HL-60 (cell line): ENCODE data around the gene RPL36.

Source experiments
- DNase-seq, 2 experiments: peaks; one replicate each; pipeline ENCODE4 v3.0.0-alpha.2; 2010 to 2020; ENCODE audit warnings: low read depth in 1 of 2, low spot score in 1 of 2
- H3K27ac ChIP-seq: fragments of 250-450 bp; sonication (Bioruptor Pico); replicated peaks from 2 replicates; pipeline ENCODE4 v1.5.1; 2020; ENCODE audit warnings: mild to moderate bottlenecking, moderate library complexity
- H3K27me3 ChIP-seq: fragments of 250-450 bp; sonication (Bioruptor Pico); 2 replicates; pipeline ENCODE4 v1.5.1; 2021; ENCODE audit warnings: mild to moderate bottlenecking, moderate library complexity; ENCODE audit not compliant: insufficient read depth, poor library complexity, severe bottlenecking
- H3K4me3 ChIP-seq: replicated peaks from 2 replicates; pipeline ENCODE4 v1.5.1; 2011; ENCODE audit warnings: mild to moderate bottlenecking, control low read depth, low read length; ENCODE audit not compliant: insufficient read depth
- CTCF ChIP-seq: IDR thresholded peaks from one replicate; pipeline ENCODE4 v1.5.1; 2011; ENCODE audit warnings: low read length, control low read depth, inconsistent platforms; ENCODE audit not compliant: insufficient read depth
- GABPA ChIP-seq: IDR thresholded peaks from 2 replicates; pipeline ENCODE4 v1.6.1; 2012; ENCODE audit warnings: low read depth
- POLR2AphosphoS5 ChIP-seq: IDR thresholded peaks from 2 replicates; pipeline ENCODE4 v1.6.1; 2012; ENCODE audit warnings: low read depth
- REST ChIP-seq: IDR thresholded peaks from 2 replicates; pipeline ENCODE4 v1.6.1; 2012; ENCODE audit warnings: low read depth; ENCODE audit not compliant: insufficient replicate concordance
- SPI1 ChIP-seq: IDR thresholded peaks from 2 replicates; pipeline ENCODE4 v1.6.1; 2012; ENCODE audit warnings: low read depth, mild to moderate bottlenecking, borderline replicate concordance

RPL36 gene

DNA sequence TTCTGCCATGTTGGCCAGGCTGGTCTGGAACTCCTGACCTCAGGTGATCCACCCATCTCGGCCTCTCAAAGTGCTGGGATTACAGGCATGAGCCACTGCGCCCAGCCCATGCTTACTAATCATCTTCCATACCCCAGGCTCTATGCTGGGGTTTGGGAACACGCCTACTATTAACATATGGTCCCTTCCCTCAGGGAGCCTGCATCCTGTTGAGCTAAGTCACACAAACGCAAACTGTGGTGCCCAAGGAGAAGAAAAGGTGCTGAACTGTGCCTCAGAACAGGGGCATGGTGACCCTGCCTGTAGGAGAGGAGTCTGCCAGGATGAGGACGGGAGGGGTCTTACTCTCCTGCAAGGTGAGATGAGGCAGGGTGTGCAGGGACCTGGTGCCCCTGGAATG, 15.4 kb upstream of the RPL36 start:
- Histone ChIP-seq H3K27ac (no peak overlapping the region), H3K27me3 (no peaks in the 10 kb centered on the region), H3K4me3 (no peak overlapping the region)
- DNase-seq: no peak
- TF ChIP-seq POLR2AphosphoS5: no peak; the same call in 1 of the 2 replicates
- TF ChIP-seq SPI1: no peak
- no peak for TF ChIP-seq REST
- TF ChIP-seq CTCF: no peak
- no peak for TF ChIP-seq GABPA

DNA sequence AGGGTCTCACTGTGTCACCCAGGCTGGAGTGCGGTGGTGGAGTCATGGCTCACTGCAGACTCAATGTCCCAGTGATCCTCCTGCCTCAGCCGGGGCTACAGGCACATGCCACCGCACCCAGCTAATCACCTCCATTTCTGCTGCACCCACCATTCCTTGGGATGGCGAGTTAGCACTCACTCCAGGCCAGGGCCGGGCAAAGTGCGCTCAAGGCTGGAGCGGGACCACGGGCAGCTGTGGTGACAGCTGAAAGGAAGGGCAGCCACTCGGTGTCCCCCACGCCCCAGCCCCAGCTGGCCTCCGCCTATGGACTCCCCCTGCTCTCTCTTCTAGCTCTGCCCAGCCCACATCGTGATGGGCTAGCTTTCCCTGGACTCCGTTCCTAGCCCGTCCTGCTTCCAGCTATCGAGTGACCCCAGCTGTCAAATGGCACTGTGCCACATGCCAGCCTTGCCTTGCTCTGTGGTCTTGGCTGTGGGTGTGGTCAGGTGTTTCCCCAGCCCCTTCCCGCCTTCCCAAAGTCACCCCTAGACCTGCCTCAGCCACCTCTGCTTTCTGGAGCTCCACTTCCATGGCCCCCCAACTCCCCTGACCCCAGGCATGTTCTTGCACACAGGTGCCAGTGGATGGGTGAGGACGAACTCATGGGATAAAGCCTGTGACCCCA, 13.9 kb upstream of the RPL36 start:
- Histone ChIP-seq H3K27me3 (no peaks in the 10 kb centered on the region), H3K4me3 (no peak overlapping the region), H3K27ac (no peak overlapping the region)
- no peak for DNase-seq
- TF ChIP-seq POLR2AphosphoS5: no peak
- TF ChIP-seq SPI1: no peak
- no peak for TF ChIP-seq REST
- no peak for TF ChIP-seq CTCF

- no peak overlapping the region for H3K27ac ChIP-seq
- H3K27me3 ChIP-seq: no peaks in the 10 kb centered on the region
- no peak for TF ChIP-seq GABPA
- no peak for TF ChIP-seq POLR2AphosphoS5
- no peak for TF ChIP-seq REST
- no peak for DNase-seq
- no peak overlapping the region for H3K4me3 ChIP-seq
Measured at GRCh38 chr19:5676772-5677105, 13.4 kb upstream of the RPL36 start.
